ENCODE results near the gene HLA-DRA. TPM values are rescaled to one million over a fixed set of nuclear protein-coding genes. Genes with fewer than 3 reads are reported as not detected.

The HLA-DRA gene
- total and polyA plus RNA-seq, 2 donors from 2014 or later, result 489 to 607 TPM

- peaks cover 0 to 4% (median 0%) of the 10 kb centered on the region in 3 donors for H3K9me3 ChIP-seq (ENCODE audit: control insufficient read depth in 2 of 3, insufficient read depth in 1 of 3, low read length in 3 of 3)
- H3K4me1 ChIP-seq (ENCODE audit: control insufficient read depth in 2 of 3, insufficient read depth in 2 of 3, low read depth in 1 of 3, low read length in 3 of 3), result no peaks in the 10 kb centered on the region
- no peak overlapping the region for H3K27ac ChIP-seq (ENCODE audit: low read depth in 2 of 2, low read length in 2 of 2)
- no peak overlapping the region for H3K9ac ChIP-seq (ENCODE audit: low read length in 3 of 3)
- TF ChIP-seq CTCF (IDR thresholded peaks at IDR 0.05; ENCODE audit: borderline replicate concordance, extremely low read depth, insufficient read depth), result no peak
- no peaks in the 10 kb centered on the region for H3K27me3 ChIP-seq (ENCODE audit: control insufficient read depth, insufficient read depth, low read length)
- no peak overlapping the region for H3K4me3 ChIP-seq (ENCODE audit: low read length in 3 of 3)
- no peaks in the 10 kb centered on the region for H3K36me3 ChIP-seq (ENCODE audit: control insufficient read depth in 2 of 3, insufficient read depth in 3 of 3, low read length in 3 of 3)
- DNase-seq (no peak), FAIRE-seq (no peak)
- intact Hi-C loops (cut with DNase I), result no loop called here
These were observed 35.9 kb downstream of the HLA-DRA start for GRCh38 chr6:32475392-32476206.

GRCh38 chr6:32483968-32484613 lies 44.4 kb downstream of the HLA-DRA start:
- H3K4me3 ChIP-seq (ENCODE audit: low read length in 3 of 3), result no peak overlapping the region
- no peak for FAIRE-seq
- H3K36me3 ChIP-seq (ENCODE audit: control insufficient read depth in 2 of 3, insufficient read depth in 3 of 3, low read length in 3 of 3), result no peaks in the 10 kb centered on the region
- H3K9me3 ChIP-seq (ENCODE audit: control insufficient read depth in 2 of 3, insufficient read depth in 1 of 3, low read length in 3 of 3), result no peaks in the 10 kb centered on the region
- H3K27me3 ChIP-seq (ENCODE audit: control insufficient read depth, insufficient read depth, low read length), result no peaks in the 10 kb centered on the region
- H3K9ac ChIP-seq (ENCODE audit: low read length in 3 of 3), result no peak overlapping the region
- no peak for TF ChIP-seq CTCF (IDR thresholded peaks at IDR 0.05; ENCODE audit: borderline replicate concordance, extremely low read depth, insufficient read depth)
- peak in 1 of 5 donors; percentile 71 for DNase-seq
- intact Hi-C loops (cut with DNase I), result no loop called here
- H3K4me1 ChIP-seq (ENCODE audit: control insufficient read depth in 2 of 3, insufficient read depth in 2 of 3, low read depth in 1 of 3, low read length in 3 of 3), result no peaks in the 10 kb centered on the region
- no peak overlapping the region for H3K27ac ChIP-seq (ENCODE audit: low read depth in 2 of 2, low read length in 2 of 2)

GRCh38 chr6:32484614-32484998 lies 44.9 kb downstream of the HLA-DRA start:
- Histone ChIP-seq H3K4me1 (ENCODE audit: control insufficient read depth in 2 of 3, insufficient read depth in 2 of 3, low read depth in 1 of 3, low read length in 3 of 3) (no peaks in the 10 kb centered on the region), H3K36me3 (ENCODE audit: control insufficient read depth in 2 of 3, insufficient read depth in 3 of 3, low read length in 3 of 3) (no peaks in the 10 kb centered on the region), H3K9ac (ENCODE audit: low read length in 3 of 3) (no peak overlapping the region), H3K4me3 (ENCODE audit: low read length in 3 of 3) (no peak overlapping the region), H3K27ac (ENCODE audit: low read depth in 2 of 2, low read length in 2 of 2) (no peak overlapping the region), H3K9me3 (ENCODE audit: control insufficient read depth in 2 of 3, insufficient read depth in 1 of 3, low read length in 3 of 3) (no peaks in the 10 kb centered on the region), H3K27me3 (ENCODE audit: control insufficient read depth, insufficient read depth, low read length) (no peaks in the 10 kb centered on the region)
- no peak for FAIRE-seq
- peak in 1 of 5 donors; percentile 49 for DNase-seq
- TF ChIP-seq CTCF (IDR thresholded peaks at IDR 0.05; ENCODE audit: borderline replicate concordance, extremely low read depth, insufficient read depth), result no peak
- intact Hi-C loops (cut with DNase I), result no loop called here
